Stimulated activated CD4-positive, alpha-beta T cell treated with anti-CD3 and anti-CD28 coated beads, Interleukin-1b, Interleukin-23, amount 100 ng/mL, for 24 hours (primary cell): ENCODE data around the gene KERA.

Source experiments
- DNase-seq, 4 experiments: peaks; one replicate each; pipeline ENCODE4 v3.0.0-alpha.2; 2020; ENCODE audit warnings: low read depth in 4 of 4, low spot score in 1 of 4

KERA gene

DNA sequence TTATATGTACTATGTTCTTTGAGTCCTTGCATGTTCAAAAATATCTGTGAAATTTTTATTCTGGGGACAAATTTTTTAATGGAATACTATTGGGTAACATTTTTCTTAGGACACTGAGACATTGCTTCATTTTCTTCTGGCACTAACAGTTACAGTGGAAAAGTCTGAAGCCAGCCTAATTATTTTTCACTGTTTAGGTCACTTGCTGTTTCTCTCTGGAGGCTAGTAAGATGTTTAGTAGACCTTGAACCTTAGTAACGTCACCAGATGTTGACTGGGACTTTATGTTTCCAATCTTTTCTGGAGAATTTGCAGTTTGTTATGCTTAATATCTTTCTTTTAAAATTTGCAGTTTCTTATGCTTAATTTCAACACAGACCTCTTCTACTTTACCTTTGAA is 40.8 kb downstream of the KERA start:
- DNase-seq = no peak

DNA sequence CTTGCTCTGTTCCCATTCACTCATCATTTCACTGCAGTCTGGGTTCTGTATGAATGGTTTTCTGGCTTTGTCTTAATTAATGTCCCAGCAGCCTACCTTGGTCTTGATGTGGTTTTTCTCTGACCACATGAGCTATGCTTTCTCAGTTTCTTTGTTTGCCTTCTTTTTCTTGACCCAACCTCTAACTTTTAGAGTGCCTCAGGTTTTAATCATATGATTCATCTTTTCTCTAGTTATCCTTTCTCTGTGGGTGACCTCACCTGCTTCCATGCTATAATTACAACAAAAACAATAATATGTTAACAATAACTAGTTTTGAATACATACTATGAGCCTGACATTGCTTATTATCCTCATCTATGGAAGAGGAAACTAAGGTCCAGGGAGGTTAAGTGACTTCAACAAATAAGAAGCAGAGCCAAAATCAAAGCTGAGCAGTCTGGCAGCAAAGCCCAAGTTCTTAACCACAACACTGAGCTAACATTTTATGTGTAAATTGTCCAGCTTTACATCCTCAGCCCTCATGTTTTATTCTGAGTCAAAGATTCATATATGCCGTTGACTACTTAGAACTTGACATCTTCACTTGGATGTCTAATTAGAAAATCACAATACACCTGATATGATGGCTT is 48.4 kb downstream of the KERA start:
- no peak for DNase-seq

DNA sequence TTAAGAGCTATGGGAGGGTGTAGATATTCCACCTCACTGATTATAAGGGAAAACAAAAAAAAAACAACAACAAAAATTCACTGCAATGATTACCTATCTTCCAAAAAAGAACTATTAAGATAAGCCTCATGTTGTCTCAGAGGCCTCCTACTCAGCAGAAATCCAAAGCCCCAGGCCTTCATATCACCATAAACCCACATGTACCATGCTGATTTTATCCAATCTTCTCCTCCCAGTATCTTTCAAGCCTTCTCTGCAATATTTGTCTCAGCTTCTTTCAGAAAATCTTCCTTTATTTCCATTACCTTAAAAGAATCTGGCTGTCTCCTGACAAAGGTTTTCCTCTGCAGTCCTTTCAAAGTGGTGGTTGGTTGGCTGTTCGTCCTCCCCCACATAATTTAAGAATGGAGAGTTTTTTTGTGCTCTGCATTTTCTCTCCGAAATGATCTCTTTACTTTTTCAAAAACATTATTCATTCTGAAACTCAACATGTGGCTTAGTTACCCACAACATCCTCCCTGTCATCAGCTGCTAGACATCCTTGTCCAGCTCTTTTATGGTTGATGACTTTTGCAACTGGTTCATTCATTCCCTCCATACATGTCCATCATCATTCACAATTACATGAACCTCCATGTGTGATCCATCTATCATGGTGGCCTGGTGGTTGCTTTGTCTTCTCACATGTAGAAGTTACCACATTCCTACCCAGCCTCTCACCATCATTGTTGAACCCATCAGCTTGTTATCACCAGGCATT is 50.1 kb downstream of the KERA start:
- DNase-seq = no peak

DNA sequence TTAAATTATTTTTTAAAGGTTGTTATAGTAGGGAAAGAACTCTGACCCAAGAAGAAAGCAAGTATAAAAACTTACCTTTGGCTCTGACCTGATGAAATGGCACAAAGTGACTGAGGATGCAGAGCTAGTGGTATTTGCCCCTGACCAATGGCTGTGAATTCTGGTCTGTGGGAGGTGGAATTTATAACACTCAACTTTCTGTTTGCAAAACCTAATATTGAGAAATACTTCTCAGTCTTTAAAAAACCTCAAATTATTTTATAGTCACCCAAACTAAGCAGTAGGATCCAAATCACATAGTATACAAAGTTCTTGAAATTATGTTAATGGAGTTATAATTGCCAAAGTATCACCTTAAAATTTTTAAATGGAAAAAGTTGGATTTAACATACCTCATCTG is 53.0 kb downstream of the KERA start, which contains the start of gene EPYC:
EPYC (minus strand) TSS at position 101 of the 400 bp plus-strand sequence. CDS start 2,407 bp downstream, outside the sequence.
- DNase-seq = no peak

DNA sequence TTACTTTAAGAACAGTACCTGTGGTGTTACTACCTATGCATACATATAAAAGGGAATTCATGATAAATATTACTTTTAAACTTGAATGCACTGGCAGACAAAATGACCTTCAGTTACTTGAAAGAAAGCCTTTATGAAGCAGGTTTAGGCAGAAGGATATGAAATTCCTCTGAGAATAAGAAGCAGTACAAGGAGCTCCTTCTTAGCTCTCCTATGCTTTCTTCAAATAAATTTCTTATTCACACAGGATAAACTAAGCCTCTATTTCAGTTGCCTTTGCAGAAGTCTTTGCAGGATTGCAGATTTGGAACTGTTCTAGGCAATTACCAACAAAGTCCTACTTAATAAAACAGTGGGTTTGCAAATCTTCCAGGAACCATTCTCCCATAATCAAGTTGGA is 54.1 kb downstream of the KERA start:
- no peak for DNase-seq

DNA sequence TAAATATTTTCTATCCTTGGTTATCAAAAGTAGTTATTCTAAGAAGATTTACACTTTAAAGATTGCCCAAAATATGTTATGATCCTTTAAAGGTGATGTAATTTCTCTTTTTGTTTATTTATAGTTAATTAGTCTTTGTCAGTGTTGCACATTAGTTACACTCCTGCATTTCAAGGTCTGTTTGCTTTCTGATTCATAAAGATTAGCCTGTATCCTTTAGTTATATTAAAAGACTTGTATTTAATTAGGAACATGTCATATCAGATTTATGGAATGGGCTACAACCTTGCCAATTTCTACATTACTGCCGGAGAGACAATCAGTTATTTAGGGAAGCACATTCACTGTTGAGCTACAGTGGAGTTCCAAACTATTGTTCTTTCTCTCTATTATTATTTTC is 56.5 kb downstream of the KERA start:
- no peak for DNase-seq
